GM19035 (cell line): ENCODE data around the gene RPS6KA5.
"Not testable (repeated sequence)": the region's sequence is repeated elsewhere in the genome, so short reads cannot be mapped to it uniquely, and the experiment has no call there.

ENCODE experiments used
- ATAC-seq: cut with Tn5 transposase; IDR thresholded peaks from one replicate; pipeline ENCODE4 v1.9.1; 2021; ENCODE audit not compliant: unreplicated experiment

Gene RPS6KA5

GRCh38 chr14:90874599-90874998 is 185.8 kb downstream of the RPS6KA5 start:
- ATAC-seq: no peak

GRCh38 chr14:90871605-90872233 is 188.7 kb downstream of the RPS6KA5 start:
- ATAC-seq: no peak

GRCh38 chr14:90870950-90871604 is 189.4 kb downstream of the RPS6KA5 start:
- ATAC-seq: no peak

GRCh38 chr14:90867501-90867900 is 192.9 kb downstream of the RPS6KA5 start:
- ATAC-seq: no peak

- ATAC-seq: no peak
These were observed 193.6 kb downstream of the RPS6KA5 start for GRCh38 chr14:90866833-90867232.

GRCh38 chr14:90864741-90865140 is 195.7 kb downstream of the RPS6KA5 start:
- ATAC-seq: no peak

GRCh38 chr14:90858511-90858910 is 201.9 kb downstream of the RPS6KA5 start:
- no peak for ATAC-seq

- ATAC-seq: no peak
These were observed 202.6 kb downstream of the RPS6KA5 start for GRCh38 chr14:90857866-90858265.

GRCh38 chr14:90856115-90856514 is 204.3 kb downstream of the RPS6KA5 start:
- ATAC-seq: not testable (repeated sequence)

GRCh38 chr14:90853116-90853515 is 207.3 kb downstream of the RPS6KA5 start:
- no peak for ATAC-seq

GRCh38 chr14:90851327-90852036 is 209.0 kb downstream of the RPS6KA5 start:
- ATAC-seq: no peak

- ATAC-seq: no peak
These were observed 210.0 kb downstream of the RPS6KA5 start for GRCh38 chr14:90850487-90850886.

GRCh38 chr14:90849787-90850444 is 210.5 kb downstream of the RPS6KA5 start:
- ATAC-seq: no peak

- ATAC-seq: no peak
These were observed 211.3 kb downstream of the RPS6KA5 start for GRCh38 chr14:90848944-90849731.

GRCh38 chr14:90846511-90846910 is 213.9 kb downstream of the RPS6KA5 start:
- no peak for ATAC-seq

GRCh38 chr14:90844321-90844720 is 216.1 kb downstream of the RPS6KA5 start:
- ATAC-seq: no peak

- ATAC-seq: no peak
These were observed 217.7 kb downstream of the RPS6KA5 start for GRCh38 chr14:90842726-90843125.

- not testable (repeated sequence) for ATAC-seq
These were observed 219.8 kb downstream of the RPS6KA5 start for GRCh38 chr14:90840667-90841066.

GRCh38 chr14:90839889-90840266 is 220.6 kb downstream of the RPS6KA5 start:
- no peak for ATAC-seq

GRCh38 chr14:90839024-90839888 is 221.2 kb downstream of the RPS6KA5 start:
- ATAC-seq: no peak
